NOMO-1 treated with DMSO at 0.1 percent for 48 hours (cell line): ENCODE measurements around the gene ERAL1.
A peak's percentile ranks its signal among the peaks of the same experiment; 100 is the strongest.

Experiments
- DNase-seq: peaks from one replicate; lab custom pipeline; 2025; ENCODE audit not compliant: unreplicated experiment; lab: John Stamatoyannopoulos, UW

Gene ERAL1

GRCh38 chr17:28878158-28878910 lies 23.5 kb downstream of the ERAL1 start:
- DNase-seq, result no peak

DNA sequence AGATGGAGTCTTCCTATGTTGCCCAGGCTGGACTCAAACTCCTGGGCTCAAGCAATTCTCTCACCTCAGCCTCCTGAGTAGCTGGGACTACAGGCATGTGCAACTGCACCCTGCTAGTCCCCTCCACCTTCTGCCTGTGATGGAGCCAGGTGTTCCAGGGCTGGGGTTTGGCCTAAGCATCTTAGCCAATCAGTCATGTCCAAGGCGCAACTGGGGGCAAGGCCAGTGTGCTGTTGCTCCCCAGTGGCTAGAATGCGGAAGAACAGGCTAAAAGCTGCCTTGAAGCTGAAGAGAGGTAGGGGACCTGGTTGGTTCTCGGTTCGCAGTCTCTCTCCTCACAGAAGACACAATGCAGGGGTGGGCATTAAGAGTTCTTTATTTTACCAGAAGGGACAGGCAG lies 24.2 kb downstream of the ERAL1 start:
- no peak for DNase-seq

DNA sequence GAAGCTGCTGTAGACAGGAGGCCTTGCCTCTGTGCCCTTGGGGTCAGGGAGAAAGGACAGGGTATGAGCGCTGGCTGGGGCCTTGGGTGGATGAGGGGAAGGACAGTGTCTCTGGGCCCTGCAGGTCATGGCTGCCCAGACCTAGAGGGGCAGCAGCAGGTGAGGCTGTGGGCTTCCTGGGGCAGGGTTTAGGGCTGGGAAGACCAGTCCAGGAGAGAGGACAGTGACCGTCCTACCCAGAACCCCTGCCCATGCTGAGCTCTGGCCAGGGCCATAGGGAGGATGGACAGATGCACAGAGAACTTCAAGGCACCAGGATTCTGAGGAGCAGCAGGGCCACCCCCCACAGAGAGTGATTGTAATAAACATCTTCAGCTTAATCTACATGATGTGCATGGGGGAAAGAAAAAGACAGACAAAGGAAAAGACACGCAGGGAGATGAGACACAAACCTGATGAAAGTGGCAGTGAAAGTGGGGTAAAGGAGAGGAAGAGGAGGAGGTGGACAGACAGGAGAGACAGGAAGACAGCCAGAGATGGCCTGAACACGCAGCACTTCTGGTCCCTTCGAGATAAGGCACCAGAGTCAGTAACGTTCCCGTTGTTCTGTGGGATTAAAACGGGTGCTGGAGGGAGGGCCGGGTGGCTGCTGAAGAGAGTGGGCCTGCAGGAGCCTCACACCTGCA lies 25.2 kb downstream of the ERAL1 start:
- no peak for DNase-seq

DNA sequence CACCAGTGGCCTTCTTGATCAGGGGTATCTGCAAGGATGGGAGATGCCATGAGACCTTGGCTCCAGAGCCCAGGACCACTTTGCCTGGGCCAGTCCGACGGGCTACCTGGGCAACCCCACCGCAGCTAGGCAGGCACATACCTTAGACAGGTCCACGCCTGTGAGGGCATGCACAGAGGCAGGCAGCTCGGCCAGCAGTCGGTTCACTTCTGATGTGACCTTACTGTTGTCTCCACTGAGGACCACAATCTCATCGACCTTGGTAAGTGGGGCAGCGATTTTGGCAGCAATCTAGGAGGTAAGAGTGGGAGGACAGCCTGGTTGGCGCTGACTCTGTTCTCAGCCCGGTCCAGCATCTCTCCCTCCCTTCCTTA lies 25.7 kb downstream of the ERAL1 start:
- DNase-seq, result no peak

DNA sequence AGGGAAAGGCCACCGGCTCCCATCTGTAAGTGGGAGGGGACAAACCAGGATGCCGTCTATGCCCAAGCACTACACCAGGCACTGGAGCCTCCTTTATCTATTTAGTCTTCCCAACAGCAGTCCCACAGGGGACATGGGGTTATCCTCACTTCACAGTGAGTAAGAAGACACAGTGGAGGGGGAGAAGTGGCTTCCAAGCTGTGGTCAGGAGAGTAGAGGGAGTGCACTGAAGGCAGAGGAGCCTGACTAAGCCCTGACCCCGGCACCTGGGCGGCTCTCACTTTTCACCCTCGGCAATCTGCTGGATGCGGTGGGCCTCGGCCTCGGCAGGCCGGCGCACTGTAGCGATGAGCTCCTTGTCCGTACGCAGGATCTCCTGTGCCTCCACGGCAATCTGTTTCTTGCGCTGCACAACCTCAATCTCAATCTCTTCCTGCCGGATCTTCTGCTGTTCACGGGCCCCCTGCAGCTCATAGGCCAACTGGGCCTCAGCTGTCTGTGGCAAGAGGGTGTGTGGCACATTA lies 26.8 kb downstream of the ERAL1 start:
- no peak for DNase-seq

GRCh38 chr17:28882154-28882895 lies 27.5 kb downstream of the ERAL1 start:
- DNase-seq, result no peak

- no peak for DNase-seq
These were observed 29.3 kb downstream of the ERAL1 start for GRCh38 chr17:28883967-28884702.

DNA sequence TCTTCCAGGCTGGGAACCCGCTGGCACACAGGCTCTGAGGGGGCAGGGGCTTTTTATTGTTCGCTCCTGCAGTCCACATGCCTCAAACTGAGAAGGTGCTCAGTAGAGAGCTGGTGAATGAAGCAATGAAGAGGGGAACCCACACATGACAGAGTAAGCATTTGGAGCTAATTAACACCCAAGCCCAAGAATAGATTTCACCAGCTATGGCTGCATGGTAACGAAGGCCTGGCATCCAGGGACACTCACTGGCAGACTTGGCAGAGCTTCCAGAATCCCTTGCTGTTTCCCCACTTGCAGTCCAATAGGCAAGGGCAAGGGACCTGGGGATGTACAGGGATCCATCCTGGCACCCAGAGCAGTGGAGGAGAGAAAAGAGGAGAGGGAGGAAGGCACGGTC lies 30.5 kb downstream of the ERAL1 start:
- no peak for DNase-seq

- no peak for DNase-seq
These were observed 31.1 kb downstream of the ERAL1 start for GRCh38 chr17:28885951-28886350.

DNA sequence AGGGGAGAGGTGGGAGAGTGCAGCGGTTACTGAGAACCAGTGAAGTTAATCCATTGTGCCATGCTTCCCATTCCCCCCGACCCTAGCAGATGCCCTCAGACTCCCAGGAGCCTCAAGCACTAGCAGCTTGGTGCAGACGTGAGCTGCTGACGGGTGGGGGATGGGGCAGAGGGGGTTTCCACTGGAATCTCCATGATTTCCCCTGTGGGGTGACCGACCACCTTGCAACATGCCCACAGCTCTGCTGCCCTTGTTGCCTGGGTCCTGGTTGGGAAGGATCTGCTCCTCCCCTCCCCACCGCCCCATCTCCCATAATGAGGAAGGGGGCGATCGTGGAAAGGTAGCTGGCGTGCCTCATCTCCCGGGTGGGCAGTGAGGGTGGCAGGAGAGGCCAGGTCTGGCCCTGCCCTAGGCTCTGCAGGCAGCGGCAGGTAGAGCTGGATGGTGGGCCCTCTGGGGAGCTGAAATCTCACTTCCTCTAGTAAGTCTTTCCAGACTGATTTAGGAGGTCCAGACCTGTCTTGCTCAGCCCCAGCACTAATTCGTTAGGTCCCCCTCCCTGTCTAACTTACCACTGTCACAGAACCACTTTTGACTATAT lies 33.2 kb downstream of the ERAL1 start:
- no peak for DNase-seq

GRCh38 chr17:28888832-28889231 lies 34.0 kb downstream of the ERAL1 start:
- DNase-seq, result no peak

- DNase-seq, result no peak
These were observed 35.2 kb downstream of the ERAL1 start for GRCh38 chr17:28889996-28890395.

DNA sequence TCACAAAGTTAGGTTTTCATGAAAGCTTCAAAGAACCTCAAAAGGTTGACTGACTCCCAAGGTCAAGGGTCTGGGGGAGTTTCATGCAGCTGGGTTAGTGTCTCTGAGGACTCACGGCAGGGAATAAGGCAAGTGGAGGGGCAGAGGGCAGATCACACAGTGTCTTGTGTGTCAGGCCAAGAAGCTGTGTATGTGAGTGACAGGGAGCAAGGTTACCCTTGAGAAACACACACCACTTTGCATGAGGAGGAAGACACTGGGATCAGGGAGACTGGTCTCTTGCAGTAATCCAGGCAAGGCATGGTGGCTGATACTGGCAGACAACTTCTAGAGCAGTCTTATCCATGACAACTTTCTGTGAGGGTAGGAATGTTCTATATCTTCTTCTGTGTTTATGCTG lies 36.4 kb downstream of the ERAL1 start:
- DNase-seq, result no peak

GRCh38 chr17:28892024-28892423 lies 37.2 kb downstream of the ERAL1 start:
- no peak for DNase-seq

- peak; percentile 76 for DNase-seq
These were observed 38.7 kb downstream of the ERAL1 start for GRCh38 chr17:28893248-28894183.

GRCh38 chr17:28895794-28896447 lies 41.1 kb downstream of the ERAL1 start:
- no peak for DNase-seq

DNA sequence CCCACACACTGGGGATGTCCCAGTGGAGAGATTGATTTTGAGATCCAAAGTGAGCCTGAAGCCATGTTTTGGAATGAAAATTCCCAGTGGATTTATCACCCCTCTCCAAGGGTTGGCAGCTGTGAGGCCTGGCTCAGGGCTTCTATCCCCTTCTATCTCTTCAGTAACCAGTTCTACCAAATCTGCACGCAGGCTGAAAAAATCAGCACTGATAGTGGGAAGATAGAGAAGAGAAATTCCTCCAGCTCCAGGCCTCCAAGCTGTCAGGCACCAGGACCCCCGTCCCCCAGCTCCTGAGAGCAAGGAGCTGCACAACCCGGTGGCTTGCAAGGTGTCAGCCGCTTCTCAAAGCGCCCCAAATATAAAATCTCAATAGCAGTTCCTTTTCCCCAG lies 41.7 kb downstream of the ERAL1 start:
- DNase-seq, result no peak

DNA sequence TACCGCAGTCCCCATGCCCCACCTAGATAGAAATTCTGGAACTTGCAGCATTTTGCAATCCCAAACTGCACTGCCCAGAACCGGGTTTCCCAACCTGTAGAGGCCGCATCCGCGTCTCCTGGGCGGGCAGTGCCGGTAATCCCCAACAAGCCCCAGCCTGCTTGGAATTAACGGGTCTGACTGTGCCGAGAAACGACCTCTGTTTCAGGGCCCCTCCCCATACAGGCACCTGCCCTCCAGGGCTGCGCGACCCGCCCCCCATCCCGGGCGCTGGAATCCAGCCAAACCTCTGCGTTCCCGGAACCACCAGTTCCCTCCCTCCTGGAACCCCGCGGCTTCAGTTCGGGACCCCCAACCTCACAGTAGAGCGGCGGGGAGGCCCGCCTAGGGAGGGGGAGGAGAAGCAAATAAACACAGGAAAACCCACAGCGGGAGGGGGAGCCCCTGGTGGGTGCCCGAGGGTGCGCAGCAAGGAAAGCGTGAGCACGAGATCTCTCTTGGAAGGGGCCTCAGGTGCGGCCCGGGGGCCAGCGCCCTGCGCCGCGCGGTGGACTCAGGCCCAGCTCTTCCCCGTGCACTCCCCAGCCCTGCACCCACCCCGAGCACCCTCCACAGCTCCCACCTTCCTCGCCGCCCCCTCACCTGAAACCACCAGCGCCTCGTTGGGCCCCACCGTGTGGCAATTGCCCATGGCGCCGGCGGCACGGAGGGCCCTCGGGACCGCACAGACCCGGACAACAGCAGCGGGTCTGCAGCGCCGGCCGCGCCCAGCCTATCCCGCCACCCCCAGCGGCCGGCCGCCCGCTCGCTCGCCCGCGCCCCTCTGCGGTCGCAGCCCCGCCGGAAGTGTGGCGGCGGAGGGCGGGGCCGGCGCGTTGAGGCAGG lies 42.3 kb downstream of the ERAL1 start, which contains the start of gene FLOT2:
Gene FLOT2, minus strand, starts transcription at position 850 of the 885 bp plus-strand sequence. Its CDS starts 159 bp downstream, at position 691.
- DNase-seq, result peak; percentile 41
